Fibroblast of skin of abdomen (primary cell): ENCODE results near the gene PRR29.
"Not testable (repeated sequence)": the region's sequence is repeated elsewhere in the genome, so short reads cannot be mapped to it uniquely, and the experiment has no call there.

ENCODE experiments used
- DNase-seq: peaks from one replicate; pipeline ENCODE4 v3.0.0-alpha.2; 2013

PRR29 gene

DNA sequence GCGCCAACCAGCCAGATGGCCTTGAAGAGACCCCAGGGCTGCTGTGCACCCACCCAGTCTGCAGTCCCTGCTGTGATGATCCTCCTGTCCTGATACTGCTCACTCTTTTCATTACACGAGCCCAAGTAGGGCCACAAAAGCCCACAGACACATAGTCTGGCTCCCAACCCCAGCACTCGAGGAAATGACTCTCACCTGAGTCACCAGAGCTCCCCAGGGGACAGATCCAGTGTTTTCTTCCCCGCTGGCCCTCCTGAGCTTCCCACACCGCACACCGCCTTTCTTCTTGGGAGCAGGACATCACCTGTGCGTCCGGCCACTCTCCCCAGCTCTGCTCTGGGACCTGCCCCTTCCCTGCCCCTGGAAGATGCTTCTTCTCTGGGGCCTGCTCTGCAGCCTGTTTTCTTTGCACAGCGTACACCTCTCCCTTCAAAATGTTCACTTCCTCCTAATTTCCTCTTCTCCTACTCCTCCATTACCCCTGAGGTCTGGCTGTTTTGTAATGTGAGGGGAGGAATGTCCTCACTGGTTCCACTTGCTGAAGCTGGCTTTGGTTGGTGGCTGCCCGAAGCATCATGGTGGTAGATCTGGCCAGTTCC is 23.5 kb upstream of the PRR29 start:
- DNase-seq = peak; percentile 58

DNA sequence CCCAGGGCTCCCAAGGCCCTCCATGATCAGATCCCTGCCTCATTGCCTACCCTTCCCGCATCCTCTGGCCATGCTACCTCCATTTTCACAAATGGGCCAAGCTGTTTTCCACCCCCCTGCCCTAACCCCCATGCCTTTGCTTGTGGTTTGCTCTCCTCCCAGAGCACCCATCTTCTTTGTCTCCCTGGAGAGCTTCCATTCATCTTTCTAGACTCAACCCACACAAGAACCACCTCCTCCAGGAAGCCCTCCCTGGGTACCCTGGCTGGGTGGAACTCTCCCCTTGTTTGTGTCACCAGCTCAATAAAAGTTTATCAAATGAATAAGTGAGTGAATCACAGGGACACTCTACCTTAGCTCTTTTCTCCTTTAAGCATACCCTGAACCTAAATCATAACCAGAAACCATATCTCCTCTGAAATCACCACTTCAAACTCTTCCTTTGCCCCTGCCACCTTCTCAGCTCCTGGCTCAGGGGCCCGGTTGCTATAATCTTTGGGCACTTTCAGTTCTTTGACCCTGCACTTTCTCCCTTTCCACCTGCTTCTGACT is 22.5 kb upstream of the PRR29 start:
- no peak for DNase-seq

DNA sequence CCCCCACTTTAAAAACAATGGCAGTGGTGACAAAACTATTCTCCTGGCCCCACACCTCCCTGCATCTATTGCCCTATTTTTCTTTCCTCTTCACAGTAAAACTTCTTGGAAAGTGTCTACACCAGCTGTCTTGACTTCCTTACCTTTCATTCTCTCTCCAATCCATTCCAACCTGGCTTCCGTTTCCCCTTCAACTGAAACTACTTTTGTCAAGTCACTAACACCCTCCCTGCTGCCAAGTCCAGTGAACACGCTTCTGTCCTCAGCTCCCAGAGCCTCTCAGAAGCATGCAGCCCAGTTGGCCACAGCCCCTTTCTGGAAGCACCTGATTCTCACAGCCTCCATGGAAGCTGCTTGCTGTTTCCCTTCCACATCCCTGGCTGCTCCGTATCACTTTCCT is 21.4 kb upstream of the PRR29 start:
- DNase-seq = no peak

DNA sequence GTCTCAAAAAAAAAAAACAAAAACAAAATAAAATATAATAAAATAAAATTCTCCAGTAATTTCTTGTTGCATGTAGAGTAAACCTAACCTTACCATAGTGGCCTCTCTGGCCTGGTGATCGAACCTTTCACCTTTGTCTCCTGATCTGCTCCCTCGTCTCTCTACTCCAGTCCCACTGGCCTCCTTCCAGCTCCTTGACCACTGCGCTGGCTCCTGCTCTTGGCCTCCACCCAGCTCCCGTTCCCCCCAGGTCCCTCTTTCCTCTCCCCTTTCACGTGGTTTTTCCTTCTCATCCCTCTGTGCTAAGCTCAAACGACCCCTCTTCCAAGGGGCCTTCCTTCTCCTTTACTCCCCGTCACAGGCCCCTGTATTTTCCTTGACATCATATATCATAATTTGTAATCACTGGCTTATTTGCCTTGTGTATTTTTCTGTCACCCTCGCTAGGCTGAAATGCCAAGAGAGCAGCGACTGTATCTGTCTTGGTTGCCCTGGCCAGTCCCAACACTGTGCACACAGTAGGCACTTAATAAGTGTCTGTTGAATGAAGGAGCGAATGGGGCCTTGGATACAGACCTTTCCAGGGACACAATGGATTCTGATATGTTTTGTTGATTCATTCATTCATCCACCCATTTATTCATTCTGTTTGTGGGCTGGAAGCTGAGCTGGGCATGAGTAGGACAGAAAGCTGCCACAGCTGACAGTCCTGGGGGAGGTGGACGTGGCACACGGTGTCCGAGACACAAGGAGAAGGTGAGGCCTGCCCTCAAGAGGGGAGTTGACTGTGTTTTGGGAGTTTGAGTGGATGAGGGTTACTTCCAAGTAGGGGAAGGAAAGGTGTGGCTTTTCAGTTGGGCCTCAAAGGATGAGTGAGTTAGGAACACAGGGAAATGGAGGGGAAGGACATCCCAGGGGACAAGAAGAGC is 19.6 kb upstream of the PRR29 start:
- DNase-seq = no peak

DNA sequence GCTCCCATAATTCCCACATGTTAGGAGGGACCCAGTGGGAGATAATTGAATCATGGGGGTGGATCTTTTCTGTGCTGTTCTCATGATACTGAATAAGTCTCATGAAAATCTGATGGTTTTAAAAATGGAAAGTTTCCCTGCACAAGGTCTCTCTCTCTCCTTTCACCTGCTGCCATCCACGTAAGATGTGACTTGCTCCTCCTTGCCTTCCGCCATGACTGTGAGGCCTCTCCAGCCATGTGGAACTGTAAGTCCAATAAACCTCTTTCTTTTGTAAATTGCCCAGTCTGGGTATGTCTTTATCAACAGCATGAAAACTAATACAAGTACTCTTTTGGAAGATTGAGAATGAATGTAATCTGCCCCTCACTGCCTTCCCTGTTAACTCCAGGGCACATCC is 15.5 kb upstream of the PRR29 start:
- not testable (repeated sequence) for DNase-seq

DNA sequence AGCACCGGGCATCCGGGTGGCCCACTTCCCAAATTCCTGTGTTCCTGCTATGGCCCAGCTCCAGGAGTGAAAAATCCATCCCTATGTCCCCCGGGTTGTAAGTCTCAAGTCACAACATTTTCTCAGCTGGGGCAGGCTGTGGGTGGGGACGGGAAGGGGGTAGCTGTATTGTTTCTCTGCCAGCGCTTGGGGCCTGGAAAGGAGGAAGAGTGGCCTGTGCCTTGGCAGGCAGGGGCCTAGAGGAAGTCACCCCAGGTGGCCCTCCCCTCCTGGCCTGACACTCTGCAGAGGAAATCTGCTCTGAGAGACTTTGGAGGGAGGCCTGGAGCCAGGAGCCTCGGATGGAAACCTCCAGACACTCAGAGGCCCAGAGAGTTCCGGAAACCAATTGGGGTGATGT is 14.8 kb upstream of the PRR29 start:
- DNase-seq = no peak

DNA sequence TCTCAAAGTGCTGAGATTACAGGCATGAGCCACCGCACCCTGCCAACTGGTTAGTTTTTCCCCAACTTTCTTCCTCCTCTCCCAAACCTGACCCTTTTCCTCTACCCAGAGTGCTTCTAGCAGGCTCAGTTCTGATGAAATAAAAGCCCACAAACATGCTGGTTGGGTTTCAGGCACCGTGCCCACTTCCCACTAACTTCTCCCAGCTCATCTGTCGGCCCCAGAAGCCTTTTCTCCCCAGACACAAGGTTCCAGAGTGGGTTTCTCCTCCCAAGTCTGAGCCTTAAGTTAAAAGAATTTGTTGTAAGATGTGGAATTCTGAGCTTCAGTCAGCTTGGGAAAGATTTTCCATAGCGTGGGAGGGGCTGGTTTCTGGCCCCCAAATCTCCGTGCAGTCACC is 13.9 kb upstream of the PRR29 start:
- DNase-seq = peak; percentile 62

DNA sequence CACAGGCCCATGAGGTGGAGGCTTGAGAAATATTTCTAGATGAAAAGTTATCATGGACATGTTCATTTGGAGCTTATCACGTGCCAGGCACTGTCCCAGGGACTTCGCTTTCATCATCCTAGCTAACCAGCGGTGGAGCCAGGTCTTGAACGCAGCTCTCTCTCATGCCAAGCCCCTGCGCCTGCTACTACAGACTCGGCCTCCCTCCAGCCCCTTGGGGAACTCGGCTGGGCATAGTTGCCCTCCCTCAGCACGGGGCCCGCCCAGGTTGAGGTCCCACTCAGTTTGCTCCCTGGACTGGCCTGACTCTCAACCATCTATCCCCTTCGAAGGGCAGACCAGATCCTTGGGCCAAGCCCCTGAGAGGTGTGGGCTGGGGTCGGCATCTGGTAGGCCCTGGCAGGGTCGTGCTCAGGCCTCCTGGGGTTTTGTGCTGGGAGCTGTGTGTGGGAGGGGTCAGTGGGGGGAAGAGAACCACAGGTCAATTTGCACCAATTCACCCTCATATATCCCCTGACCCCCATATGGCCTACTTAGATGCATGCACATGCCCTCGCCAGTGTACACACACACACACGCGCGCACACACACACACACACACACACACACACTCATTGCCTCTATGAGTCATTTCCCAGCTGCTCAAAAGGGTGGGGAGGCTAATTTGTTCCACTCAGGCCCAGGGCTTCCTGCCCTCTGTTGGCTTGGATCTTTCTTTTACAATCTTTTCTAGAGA is 13.3 kb upstream of the PRR29 start:
- peak; percentile 90 for DNase-seq

DNA sequence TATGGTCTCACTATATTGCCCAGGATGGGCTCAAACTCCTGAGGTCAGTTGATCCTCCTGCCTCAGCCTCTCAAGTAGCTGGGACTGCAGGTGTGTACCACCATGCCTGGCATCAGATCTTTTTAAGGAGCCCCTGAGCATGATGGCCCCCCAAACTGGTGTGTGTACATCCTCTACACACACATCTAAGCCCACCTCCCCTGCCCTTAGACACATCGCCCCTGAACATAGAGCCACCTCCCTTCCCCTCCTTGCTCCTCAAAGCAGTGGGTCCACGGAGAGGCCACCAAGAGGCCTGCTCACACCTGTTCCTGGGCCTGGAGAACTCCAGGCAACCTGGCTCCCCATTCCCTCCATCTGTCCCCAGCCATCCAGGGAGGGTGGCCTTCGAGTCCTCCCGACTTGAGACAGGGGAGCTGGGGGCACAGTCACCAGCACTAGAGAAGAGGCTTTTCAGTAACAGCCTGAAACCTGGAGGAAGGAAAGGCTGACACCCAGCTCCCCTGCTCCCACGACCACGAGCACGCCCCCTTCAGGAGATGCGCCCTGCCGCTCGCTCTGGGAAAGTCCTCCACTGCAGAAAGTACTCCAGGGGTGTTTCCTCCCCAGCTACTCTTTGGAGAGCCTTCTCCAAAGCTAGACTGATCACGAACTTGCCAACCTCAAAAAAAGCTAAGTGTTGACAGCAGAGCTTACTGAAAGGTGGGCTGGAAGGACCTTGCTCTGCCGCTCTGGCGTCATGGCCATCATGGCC is 12.6 kb upstream of the PRR29 start:
- DNase-seq = no peak

DNA sequence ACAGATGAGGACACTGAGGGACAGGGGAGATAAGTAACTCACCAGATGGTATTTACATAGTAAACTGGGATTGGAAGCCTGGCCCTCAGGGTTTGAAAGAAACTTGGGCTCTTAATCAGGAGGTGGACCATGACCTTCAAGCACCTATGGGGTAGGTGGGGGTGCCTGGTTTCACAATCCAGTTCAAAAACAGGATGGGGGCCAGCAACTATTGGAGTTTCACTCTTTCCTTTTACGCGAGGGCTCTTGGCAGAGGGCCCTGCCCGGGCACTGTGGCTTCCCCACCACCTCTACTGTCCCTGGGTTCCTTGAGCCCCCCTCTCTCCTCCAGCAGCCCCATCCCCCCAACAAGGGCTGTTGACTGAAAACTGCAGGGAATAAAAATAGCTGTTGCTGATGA is 11.3 kb upstream of the PRR29 start:
- DNase-seq = no peak

DNA sequence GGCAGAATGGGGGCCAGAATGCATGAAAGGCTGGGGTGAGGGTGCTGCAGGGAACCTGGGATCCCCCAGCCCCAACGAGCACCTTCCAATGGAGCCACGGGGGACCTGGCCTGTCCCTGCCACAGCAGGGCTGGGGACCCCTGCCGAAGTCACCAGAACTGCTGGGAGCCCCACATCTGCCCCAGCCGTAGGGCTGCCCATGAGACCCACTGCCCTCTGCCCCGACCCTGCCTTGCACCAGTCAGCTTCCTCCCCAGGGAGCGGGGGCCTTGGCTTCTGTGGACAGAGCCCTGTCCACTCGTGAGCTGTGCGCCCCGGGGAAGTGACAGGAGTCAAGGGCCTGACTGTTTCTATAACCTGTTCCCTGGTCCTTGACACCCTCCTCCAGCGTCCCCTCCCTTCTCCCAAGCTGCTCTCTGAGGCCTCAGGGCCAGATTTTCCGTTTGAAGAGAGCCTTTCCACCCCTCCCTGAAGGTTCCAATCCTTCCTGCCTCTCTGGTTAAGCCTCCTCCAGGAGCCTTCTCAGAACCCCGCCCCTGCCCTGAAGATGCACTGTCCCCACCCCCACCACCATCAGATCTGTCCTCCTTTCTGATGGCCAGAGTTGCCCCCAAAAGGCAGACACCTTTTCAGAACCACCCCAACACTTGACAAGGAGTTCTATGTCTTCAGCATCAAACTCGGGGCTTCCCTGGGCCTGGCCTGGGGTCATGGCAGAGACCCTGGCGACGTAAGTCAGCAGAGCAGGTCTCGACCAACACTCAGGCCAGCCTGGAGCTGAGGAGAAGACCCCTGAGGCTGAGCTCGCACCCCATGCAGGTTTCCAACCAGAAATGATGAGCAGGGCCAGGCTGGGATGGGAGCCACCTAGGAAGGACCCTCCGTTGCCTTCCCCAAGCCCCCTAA is 10.7 kb upstream of the PRR29 start:
- no peak for DNase-seq

DNA sequence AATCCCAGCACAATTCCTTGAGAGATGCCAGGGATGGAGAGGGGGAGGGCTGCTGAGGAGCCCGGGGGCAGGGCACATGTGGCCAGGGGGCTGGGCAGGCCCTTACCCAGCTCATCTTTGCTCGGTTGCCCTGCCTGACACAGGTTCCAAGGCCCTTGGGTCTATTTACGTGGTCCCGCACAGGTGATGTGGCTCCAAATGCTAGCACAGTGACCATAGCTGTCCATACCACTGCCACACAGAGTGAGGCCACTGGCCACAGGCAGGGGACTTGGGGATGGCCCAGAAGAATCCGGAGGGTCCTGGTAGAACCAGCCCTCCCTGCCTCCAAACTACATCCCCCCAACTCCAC is 10.0 kb upstream of the PRR29 start:
- DNase-seq = no peak

DNA sequence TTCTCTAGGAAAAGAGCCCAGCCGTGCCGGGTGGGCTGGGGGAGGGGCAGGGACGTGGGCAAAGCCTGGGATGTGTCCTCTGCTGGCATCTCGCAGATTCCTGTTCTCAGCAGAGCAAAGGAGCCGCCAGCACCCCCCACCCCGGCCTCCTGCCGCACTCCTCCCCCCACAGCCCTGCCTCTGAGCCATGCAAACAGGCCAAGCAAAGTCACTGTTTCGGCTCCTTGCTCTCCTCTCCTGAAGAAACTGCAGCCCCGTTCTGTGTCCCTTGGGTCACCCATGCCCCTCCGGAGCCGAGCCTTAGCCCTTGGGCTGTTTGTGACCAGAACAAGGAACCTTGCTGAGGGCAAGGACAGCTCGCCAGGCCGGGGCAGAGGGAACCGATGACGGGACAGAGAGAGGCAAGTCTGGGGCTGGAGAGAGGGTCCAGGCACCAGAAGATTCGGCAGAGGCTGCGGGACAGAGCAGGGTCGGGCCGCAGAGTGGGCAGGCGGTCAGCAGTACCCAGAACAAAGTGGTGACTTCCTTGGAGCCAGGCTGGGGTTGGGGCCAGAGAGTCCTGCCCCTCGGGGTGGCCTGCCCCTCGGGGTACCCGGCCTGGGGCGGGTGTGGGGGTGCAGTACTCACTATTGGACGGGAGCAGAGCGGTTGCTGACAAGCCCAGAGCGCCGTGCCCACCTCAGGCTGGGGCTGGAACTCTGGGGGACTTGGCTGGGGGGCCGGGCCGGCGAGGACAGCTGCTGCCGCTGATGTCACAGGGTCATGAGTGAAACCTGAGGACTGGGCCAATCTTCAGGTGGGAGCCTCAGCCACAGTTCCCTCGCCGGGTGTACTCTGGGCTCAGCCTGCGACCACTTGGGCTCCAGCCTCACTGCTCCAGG is 9.2 kb upstream of the PRR29 start:
- peak; percentile 42 for DNase-seq

DNA sequence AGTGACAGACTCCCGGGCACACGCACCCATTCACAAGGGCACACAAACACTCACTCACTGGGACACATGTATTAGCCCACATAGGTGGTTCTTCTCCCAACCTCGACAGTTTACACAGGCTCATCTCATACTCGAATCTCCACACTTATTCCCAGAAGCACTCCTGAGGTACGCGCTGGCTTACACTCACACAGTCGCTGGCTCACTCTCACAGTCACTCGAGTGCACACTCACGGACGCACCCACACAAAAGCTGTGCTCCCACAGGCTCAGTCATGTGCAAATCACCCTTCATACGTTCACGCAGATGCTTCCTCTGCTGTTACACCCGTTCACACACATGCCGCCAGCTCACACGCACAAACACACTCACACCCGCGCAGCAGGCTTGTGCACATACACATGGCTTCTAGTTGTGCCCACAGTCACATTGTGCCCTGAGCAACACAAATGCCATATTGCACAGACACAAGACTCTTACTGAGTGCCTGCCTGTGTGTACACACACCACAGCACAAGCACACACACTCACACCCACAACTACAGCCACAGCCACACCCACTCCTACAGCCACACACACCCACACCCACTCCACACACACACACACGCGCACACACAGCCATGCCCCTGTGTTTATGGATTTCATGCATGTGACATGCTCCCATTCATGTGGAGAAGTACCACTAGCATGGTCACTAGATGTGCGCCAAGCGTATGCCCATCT is 8.4 kb upstream of the PRR29 start:
- DNase-seq = no peak

DNA sequence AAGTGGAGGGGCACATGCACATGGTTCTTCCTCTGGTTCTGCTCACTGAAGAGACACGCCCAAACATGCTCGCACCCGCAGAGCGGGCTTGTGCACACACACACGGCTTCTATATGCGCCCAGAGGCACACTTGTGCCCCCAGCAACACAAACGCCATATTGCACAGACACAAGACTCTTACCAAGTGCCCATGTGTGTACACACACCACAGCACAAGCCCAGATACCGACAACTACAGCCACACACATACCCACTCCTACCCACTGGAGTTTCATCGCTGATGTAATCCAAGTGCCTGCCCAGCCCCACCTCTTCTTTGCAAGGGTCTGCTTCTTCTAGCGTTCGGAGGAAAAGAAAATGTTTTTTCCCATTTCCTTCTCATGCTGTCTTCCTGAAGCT is 6.5 kb upstream of the PRR29 start:
- DNase-seq = no peak

DNA sequence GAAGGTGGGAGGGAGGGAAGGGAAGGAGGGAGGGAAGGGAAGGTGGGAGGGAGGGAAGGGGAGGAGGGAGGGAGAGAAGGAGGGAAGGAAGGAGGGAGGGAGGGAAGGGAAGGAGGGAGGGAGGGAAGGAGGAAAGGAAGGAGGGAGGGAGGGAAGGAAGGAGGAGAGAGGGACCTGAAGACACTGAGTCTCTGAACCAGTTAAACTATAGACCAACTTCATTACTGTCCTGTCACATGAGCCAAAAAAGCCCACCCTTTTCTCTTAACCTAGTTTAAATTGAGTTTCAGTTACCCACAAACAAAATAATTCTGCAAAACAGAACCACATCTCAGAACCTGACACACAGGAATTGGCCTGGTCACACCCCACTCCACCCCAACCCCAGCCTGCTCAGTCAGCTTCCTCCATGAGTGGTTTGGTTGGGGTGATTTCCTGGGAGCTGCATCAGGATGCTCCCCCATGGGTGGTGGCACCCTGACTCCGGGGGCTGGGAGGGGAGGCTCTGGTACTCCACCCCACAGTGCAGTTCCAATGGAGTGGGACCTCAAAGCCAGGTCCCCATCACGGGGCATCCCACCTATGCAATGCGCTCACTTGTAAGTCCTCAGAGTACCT is 4.7 kb upstream of the PRR29 start:
- no peak for DNase-seq

DNA sequence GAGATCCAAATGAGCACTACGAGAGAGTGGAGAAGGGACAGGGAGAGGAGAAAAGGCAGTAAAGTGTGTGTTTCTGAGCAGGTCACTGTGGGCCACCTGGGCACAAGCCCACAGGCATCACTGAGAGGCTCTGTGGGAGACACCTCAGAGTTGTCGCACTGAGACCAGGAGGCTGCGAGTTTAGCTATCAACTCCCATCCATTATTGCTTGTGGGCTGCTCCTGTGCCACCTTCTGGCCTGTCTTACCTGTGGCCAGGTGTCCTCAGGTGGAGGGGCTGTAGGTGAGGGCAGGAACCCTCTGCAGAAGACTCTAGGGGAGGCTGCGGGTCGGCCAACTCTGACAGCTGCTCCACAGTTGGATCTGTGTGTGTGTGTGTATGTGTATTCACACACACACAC is 2.5 kb upstream of the PRR29 start:
- DNase-seq = no peak

DNA sequence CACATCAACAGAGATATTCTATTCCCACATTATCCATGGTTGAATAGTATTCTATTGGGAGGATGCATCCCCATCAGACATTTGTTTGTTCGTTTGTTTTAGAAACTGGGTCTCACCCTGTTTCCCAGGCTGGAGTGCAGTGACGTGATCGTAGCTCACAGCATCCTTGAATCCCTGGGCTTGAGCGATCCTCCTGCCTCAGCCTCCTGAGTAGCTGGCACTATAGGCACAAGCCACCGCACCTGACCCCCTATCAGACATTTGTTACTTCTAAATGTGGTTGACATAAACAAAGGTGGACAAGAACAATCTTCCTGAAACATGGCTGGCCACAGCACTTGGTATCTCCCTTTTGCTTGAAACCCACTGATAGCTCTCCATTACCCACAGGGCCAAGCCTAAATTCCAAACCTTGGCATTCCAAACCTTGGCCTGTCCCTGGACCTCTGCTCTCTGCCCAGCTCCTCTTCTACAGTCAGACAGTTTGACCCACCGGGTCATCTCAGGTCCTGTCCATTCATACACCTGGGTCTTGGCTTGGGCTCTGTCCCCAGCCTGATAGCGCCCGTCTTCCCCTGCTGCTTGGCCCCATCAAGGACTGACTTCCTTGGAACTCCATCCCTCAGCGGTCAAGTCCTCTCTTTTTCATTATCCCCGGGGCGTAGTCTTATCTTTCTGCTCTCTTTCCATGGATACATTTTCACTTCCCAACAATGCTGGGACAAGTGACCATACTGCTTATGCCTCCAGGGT is 1.5 kb upstream of the PRR29 start:
- no peak for DNase-seq
